Gastroesophageal sphincter (tissue), 4 donors: ENCODE results near the gene ASIC1. TPM values are rescaled to one million over a fixed set of nuclear protein-coding genes. Genes with fewer than 3 reads are reported as not detected.

Experiments
- total RNA-seq, 4 donors: library from RNA; depleted of rRNA; stranded (reverse); fragments of >200 nt; gene quantifications; one replicate each; pipeline ENCODE4 v1.1.0, GENCODE V29; 2016

ASIC1 gene
- total RNA-seq, 4 donors from 2014 or later: 0.82 to 4.9 (median 3.1) TPM

Other genes starting within 250 kb of the ASIC1 start
- 10 to 100 TPM; 15.3 to 27.5 (median 19.0) TPM for gene NCKAP5L, start 229.2 kb upstream of the ASIC1 start, total RNA-seq
- 1 to 10 TPM; 2.6 to 4.7 (median 3.4) TPM for gene BCDIN3D, start 214.5 kb upstream of the ASIC1 start, total RNA-seq
- 1 to 10 TPM; 3.4 to 7.4 (median 5.9) TPM for gene FAIM2, start 153.7 kb upstream of the ASIC1 start, total RNA-seq
- gene AQP2, start 106.9 kb upstream of the ASIC1 start, total RNA-seq: under 1 TPM in 1 of 4 donors, not detected in 3; 0.12 TPM
- 1 to 10 TPM in 1 of 4 donors, not detected in 3; 7.8 TPM for gene AQP5, start 95.7 kb upstream of the ASIC1 start, total RNA-seq
- not detected for gene AQP6, start 84.6 kb upstream of the ASIC1 start, total RNA-seq
- gene RACGAP1, start 32.1 kb upstream of the ASIC1 start, total RNA-seq: 10 to 100 TPM; 10.5 to 23.7 (median 13.1) TPM
- 10 to 100 TPM; 26.6 to 52.8 (median 44.2) TPM for gene SMARCD1, start 27.7 kb downstream of the ASIC1 start, total RNA-seq
- gene GPD1, start 46.4 kb downstream of the ASIC1 start, total RNA-seq: 10 to 100 TPM in 1 of 4 donors, 1 to 10 TPM in 1, under 1 TPM in 2; 0.08 to 49.5 (median 1.3) TPM
- gene COX14, start 54.6 kb downstream of the ASIC1 start, total RNA-seq: 100 to 1,000 TPM in 1 of 4 donors, 10 to 100 TPM in 3; 66.1 to 111 (median 81.0) TPM
- gene CERS5, start 109.8 kb downstream of the ASIC1 start, total RNA-seq: 10 to 100 TPM; 23.4 to 27.9 (median 26.4) TPM
- gene LIMA1, start 225.9 kb downstream of the ASIC1 start, total RNA-seq: 10 to 100 TPM; 27.6 to 91.3 (median 64.6) TPM